Loucy (cell line): ENCODE results near the gene ECEL1.
A peak's percentile ranks its signal among the peaks of the same experiment; 100 is the strongest.
"Not testable (repeated sequence)": the region's sequence is repeated elsewhere in the genome, so short reads cannot be mapped to it uniquely, and the experiment has no call there.

Experiments
- H2AFZ ChIP-seq: fragments of 200-600 bp; sonication (generic); 2 replicates; pipeline ENCODE4 v1.6.0; 2016; ENCODE audit warnings: antibody characterized with exemption, mild to moderate bottlenecking, low read length, moderate library complexity
- H3F3A ChIP-seq: fragments of 200-600 bp; 2 replicates; pipeline ENCODE4 v1.6.0; 2016; ENCODE audit warnings: antibody characterized with exemption, low read depth, mild to moderate bottlenecking
- H3K27me3 ChIP-seq: fragments of 200-600 bp; sonication (generic); 2 replicates; pipeline ENCODE4 v1.6.1; 2014; ENCODE audit warnings: low read length, mild to moderate bottlenecking; ENCODE audit not compliant: insufficient read depth, poor library complexity, severe bottlenecking
- H3K36me3 ChIP-seq: fragments of 200-600 bp; sonication (generic); 2 replicates; pipeline ENCODE4 v1.6.1; 2016; ENCODE audit warnings: low read length; ENCODE audit not compliant: insufficient read depth
- H3K4me1 ChIP-seq: fragments of 200-600 bp; sonication (generic); 2 replicates; pipeline ENCODE4 v1.5.1; 2014; ENCODE audit warnings: low read length, mild to moderate bottlenecking; ENCODE audit not compliant: insufficient read depth, poor library complexity, severe bottlenecking
- H3K4me2 ChIP-seq: fragments of 200-600 bp; sonication (generic); 2 replicates; pipeline ENCODE4 v1.6.0; 2014; ENCODE audit warnings: antibody characterized with exemption, low read length, low read depth, mild to moderate bottlenecking; ENCODE audit not compliant: poor library complexity, severe bottlenecking
- H3K4me3 ChIP-seq: fragments of 200-600 bp; sonication (generic); 2 replicates; pipeline ENCODE4 v1.5.1; 2014; ENCODE audit warnings: low read length, mild to moderate bottlenecking, mixed read lengths; ENCODE audit not compliant: poor library complexity, severe bottlenecking
- H3K79me2 ChIP-seq: fragments of 200-600 bp; sonication (generic); 2 replicates; pipeline ENCODE4 v1.6.1; 2014; ENCODE audit warnings: low read length; ENCODE audit not compliant: insufficient read depth
- H3K9ac ChIP-seq: fragments of 200-600 bp; sonication (generic); 2 replicates; pipeline ENCODE4 v1.6.0; 2014; ENCODE audit warnings: mild to moderate bottlenecking, low read depth, low read length, moderate library complexity; ENCODE audit not compliant: poor library complexity, severe bottlenecking
- H3K9me2 ChIP-seq: fragments of 200-600 bp; sonication (generic); replicated peaks from 2 replicates; pipeline ENCODE4 v1.6.1; 2016; ENCODE audit warnings: low read depth, low read length, mixed read lengths
- H3K9me3 ChIP-seq: fragments of 200-600 bp; sonication (generic); 2 replicates; pipeline ENCODE4 v1.6.1; 2014; ENCODE audit warnings: mild to moderate bottlenecking, antibody characterized with exemption, low read length, low read depth; ENCODE audit not compliant: insufficient read depth
- H4K20me1 ChIP-seq: fragments of 200-600 bp; sonication (generic); 2 replicates; pipeline ENCODE4 v1.6.0; 2014; ENCODE audit warnings: antibody characterized with exemption, low read length, mild to moderate bottlenecking; ENCODE audit not compliant: insufficient read depth, poor library complexity, severe bottlenecking
- EZH2phosphoT487 ChIP-seq: fragments of 200-600 bp; IDR thresholded peaks from 2 replicates; pipeline ENCODE4 v1.6.1; 2018; ENCODE audit warnings: antibody characterized with exemption, mild to moderate bottlenecking, moderate library complexity, borderline replicate concordance
- TF ChIP-seq, protein P1 (sequence below): fragments of 200-600 bp; sonication (generic); conservative IDR thresholded peaks from 2 replicates; pipeline ENCODE4 v1.5.1; 2014; ENCODE audit warnings: mild to moderate bottlenecking, antibody characterized with exemption, low read length

ECEL1 gene

DNA sequence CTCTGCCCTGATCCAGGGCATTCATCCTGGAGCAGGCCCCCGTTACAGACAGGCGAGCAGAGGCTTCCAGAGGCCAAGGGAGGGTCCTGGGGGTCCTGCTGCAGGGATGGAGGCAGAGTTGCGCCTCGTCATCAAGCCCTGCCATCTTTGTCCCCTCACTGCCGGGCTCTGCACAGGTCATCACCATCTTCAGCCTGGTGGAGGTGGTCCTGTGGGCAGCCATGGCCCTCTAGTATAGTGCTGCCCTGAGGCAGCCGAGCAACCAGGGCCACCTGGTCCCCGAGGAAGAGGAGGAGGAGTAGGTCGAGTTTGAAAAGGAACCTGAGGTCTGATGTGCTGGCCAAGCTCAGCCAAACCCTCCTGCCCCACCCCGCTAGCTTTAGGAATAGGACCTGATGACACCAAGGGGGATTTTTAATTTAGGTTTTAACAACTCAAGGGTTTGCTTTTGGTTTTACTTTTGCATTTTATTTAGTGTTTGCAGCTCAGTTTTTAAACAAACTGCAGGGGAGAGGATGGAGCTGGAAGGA is 40.5 kb downstream of the ECEL1 start:
- no peaks in the 10 kb centered on the region for H3F3A ChIP-seq
- no peak overlapping the region for H3K4me3 ChIP-seq
- no peak overlapping the region for H3K9ac ChIP-seq
- no peaks in the 10 kb centered on the region for H3K36me3 ChIP-seq
- TF ChIP-seq, protein P1, sequence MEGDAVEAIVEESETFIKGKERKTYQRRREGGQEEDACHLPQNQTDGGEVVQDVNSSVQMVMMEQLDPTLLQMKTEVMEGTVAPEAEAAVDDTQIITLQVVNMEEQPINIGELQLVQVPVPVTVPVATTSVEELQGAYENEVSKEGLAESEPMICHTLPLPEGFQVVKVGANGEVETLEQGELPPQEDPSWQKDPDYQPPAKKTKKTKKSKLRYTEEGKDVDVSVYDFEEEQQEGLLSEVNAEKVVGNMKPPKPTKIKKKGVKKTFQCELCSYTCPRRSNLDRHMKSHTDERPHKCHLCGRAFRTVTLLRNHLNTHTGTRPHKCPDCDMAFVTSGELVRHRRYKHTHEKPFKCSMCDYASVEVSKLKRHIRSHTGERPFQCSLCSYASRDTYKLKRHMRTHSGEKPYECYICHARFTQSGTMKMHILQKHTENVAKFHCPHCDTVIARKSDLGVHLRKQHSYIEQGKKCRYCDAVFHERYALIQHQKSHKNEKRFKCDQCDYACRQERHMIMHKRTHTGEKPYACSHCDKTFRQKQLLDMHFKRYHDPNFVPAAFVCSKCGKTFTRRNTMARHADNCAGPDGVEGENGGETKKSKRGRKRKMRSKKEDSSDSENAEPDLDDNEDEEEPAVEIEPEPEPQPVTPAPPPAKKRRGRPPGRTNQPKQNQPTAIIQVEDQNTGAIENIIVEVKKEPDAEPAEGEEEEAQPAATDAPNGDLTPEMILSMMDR: no peak
- H3K9me3 ChIP-seq: no peaks in the 10 kb centered on the region
- no peak overlapping the region for H3K4me2 ChIP-seq
- H3K4me1 ChIP-seq: peaks cover 9% of the 10 kb centered on the region
- no peaks in the 10 kb centered on the region for H3K9me2 ChIP-seq
- H4K20me1 ChIP-seq: no peaks in the 10 kb centered on the region
- H2AFZ ChIP-seq: no peak overlapping the region
- no peaks in the 10 kb centered on the region for H3K79me2 ChIP-seq
- no peaks in the 10 kb centered on the region for H3K27me3 ChIP-seq

DNA sequence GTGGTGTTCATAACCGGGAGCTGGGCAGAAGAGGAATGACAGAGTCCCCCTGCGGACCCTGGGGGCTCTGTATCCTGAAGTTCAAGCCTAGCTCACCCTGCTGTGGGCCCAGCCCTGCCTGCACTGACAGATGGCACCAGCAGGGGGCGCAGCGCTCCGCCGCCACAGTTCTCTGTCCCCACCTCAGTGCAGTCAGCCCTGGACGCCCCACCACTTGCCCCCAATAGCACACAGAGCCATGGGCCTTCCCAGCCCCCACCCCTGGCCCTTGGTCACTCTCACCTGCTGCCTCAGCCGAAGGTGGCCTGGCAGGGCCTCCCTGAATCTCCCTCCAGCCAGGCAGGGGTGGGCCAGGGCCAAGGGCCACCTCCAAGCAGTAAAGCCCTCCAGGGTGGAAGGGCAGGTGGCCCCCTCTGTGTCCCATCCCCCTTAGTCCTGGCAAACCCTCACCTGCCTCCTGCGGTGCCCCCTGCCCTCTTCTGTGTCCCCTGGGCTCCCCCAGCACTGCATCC is 41.3 kb downstream of the ECEL1 start:
- H3K4me3 ChIP-seq, H2AFZ ChIP-seq, H3K9ac ChIP-seq, H4K20me1 ChIP-seq, H3K4me1 ChIP-seq, H3K36me3 ChIP-seq, H3F3A ChIP-seq, H3K4me2 ChIP-seq, H3K79me2 ChIP-seq, H3K27me3 ChIP-seq, H3K9me2 ChIP-seq, H3K9me3 ChIP-seq: not testable (repeated sequence)
- TF ChIP-seq, protein P1: peak; percentile 24; the same call in 1 of the 2 replicates

DNA sequence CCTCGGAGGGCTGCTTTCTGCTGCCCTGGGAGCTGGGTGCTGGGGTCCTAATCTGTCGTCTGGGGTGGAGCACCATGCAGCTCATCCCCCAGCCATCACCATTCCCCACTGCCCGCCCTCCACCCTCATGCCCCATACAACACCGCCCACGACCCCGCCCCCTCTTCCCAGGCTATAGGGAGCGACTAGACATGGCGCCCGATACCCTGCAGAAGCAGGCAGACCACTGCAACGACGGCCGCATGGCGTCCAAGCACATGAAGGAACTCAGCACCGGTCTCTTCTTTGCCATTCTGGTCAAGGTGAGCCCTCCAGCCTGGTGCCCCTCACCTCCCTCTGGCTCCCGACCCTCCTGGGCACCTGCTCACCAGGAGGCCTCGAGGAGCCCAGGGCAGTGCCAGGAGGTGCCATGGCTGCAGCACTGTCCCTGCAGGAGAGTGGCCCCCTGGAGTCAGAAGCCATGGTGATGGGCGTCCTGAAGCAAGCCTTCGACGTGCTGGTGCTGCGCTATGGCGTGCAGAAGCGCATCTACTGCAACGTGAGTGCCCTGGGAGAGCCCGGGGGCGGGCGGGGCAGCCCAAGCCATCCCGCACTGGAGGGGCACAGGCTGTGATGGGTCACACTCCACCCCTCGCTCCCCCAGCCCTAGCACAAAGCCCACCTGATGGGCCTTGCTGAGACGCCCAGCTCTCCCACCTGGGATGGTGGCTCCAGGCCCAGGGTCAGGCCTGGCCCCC is 42.3 kb downstream of the ECEL1 start:
- not testable (repeated sequence) for H3K4me3 ChIP-seq, H3K36me3 ChIP-seq, H3K4me2 ChIP-seq, H4K20me1 ChIP-seq, H2AFZ ChIP-seq, H3K9ac ChIP-seq, H3K9me3 ChIP-seq, H3K79me2 ChIP-seq, H3F3A ChIP-seq, H3K9me2 ChIP-seq, H3K27me3 ChIP-seq
- peaks cover 11% of the 10 kb centered on the region for H3K4me1 ChIP-seq

DNA sequence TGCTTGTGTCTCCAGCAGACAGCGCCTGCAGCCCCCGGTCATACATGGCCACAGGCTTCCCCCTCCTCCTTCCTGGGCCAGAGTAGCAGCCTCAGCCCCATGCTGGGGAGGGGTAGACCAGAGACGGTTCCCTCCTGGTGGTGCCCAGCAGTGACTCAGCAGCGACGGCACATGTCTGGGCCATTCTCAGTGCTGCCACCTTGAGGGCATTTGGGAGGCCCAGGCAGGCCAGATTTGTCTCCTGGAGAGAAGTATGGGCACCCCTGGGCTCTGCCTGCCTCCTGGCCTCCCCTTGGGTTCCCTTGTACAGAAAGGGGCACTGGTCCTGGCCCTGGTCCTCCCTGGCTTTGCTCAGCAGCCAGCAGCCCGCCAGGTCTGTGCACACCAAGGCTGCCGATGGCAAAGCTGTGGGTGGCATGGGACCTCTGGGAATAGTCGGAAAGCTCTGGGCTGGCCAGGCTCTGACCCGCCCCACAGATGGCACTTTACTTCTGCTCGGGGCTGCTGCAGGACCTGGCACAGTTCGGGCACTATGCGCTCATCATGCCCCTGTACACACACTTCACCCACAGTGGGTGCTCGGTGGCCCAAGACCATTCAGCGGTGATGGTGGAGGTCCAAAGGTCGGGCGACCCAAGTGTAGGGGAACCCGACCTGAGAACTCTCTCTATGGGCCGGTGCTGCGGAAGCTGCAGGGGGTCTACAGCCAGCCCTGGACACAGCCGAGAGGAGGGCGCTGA is 43.1 kb downstream of the ECEL1 start:
- H3K4me3 ChIP-seq: no peak overlapping the region
- no peak overlapping the region for H3K9ac ChIP-seq
- H3K79me2 ChIP-seq: no peaks in the 10 kb centered on the region
- no peaks in the 10 kb centered on the region for H3K36me3 ChIP-seq
- no peak overlapping the region for H3K4me2 ChIP-seq
- no peak for TF ChIP-seq EZH2phosphoT487
- TF ChIP-seq, protein P1: peak; percentile 67
- no peaks in the 10 kb centered on the region for H3K9me3 ChIP-seq
- H3K27me3 ChIP-seq: no peaks in the 10 kb centered on the region
- H2AFZ ChIP-seq: no peak overlapping the region
- no peaks in the 10 kb centered on the region for H3K9me2 ChIP-seq
- H3F3A ChIP-seq: no peaks in the 10 kb centered on the region
- peaks cover 5% of the 10 kb centered on the region for H3K4me1 ChIP-seq
- no peaks in the 10 kb centered on the region for H4K20me1 ChIP-seq

DNA sequence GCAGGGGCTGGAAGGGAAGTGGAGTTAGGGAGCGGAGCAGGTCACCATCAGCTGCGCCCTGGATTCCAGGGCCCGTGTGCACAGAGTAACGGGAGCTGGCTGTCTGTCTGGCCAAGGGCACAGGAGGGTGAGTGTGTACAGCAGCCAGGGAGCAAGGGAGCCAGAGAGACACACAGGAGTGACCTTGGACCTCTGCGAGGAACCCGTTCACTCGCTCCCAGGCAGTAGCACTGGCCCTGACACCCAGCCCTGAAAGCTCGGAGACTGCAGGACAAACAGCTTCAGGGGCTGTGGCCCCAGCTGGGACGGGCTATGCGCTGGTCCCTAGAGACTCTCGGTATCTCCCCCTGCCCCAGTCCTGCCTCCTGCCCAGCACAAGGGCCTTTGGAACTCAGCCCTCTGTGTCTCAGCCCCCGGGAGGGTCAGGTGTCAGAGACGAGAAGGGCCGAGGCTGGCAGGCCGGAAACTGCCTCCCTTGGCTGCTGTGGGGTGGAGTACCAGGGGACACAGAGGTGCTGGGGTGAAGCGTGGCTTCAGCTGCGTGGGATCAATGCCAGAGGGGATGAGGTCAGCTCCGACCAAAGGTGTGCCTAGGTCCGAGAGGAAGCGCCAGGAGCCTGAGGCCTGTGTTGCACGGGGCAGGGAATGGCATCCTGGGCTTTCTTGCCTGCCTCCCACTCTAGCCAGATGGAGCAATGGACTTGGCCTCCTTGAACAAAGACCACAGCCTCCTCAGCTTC is 43.8 kb downstream of the ECEL1 start:
- not testable (repeated sequence) for H3K9me3 ChIP-seq, H3K4me2 ChIP-seq, H3K36me3 ChIP-seq, H3K4me1 ChIP-seq, H3K27me3 ChIP-seq, H3K4me3 ChIP-seq, H4K20me1 ChIP-seq, H3K79me2 ChIP-seq, H3K9me2 ChIP-seq, H3K9ac ChIP-seq, H2AFZ ChIP-seq, H3F3A ChIP-seq
